ENCODE data around the gene ST8SIA6. TPM values are rescaled to one million over a fixed set of nuclear protein-coding genes. Genes with fewer than 3 reads are reported as not detected.
"Not testable (repeated sequence)": the region's sequence is repeated elsewhere in the genome, so short reads cannot be mapped to it uniquely, and the experiment has no call there.

Gene ST8SIA6
- total RNA-seq (10.8 TPM), polyA plus RNA-seq (1 to 10 TPM; 5.6 to 9.3 (median 8.2) TPM)

- Histone ChIP-seq H3K36me3 (ENCODE audit: control insufficient read depth, insufficient read depth, low read length) (peaks cover 14% of the 10 kb centered on the region), H3K4me1 (ENCODE audit: control insufficient read depth, insufficient read depth, low read length, poor library complexity, severe bottlenecking) (peaks cover 29% of the 10 kb centered on the region), H3K9me3 (ENCODE audit: control insufficient read depth in 2 of 2, low read length in 2 of 2) (peaks cover 4 to 9% of the 10 kb centered on the region in 2 experiments), H3K27me3 (ENCODE audit: control insufficient read depth, insufficient read depth, low read length) (no peaks in the 10 kb centered on the region), H3K27ac (ENCODE audit: insufficient read depth, low read length, poor library complexity, severe bottlenecking) (peak within 1 kb of the TSS; percentile 59), H3K4me3 (ENCODE audit: low read depth, low read length) (peak within 1 kb of the TSS; percentile 81)
- H3K9me3 Mint-ChIP-seq, result peaks cover 0 to 6% (median 2%) of the 10 kb centered on the region in 7 donors
- peak; percentile 27 to 72 (median 66) for DNase-seq
- peak within 1 kb of the TSS; percentile 92 to 99 (median 94) for H3K4me3 Mint-ChIP-seq
- H3K4me1 Mint-ChIP-seq, result peaks cover 9 to 48% (median 30%) of the 10 kb centered on the region in 4 donors
- peaks cover 9% of the 10 kb centered on the region for H3K36me3 Mint-ChIP-seq
- H3K27ac Mint-ChIP-seq, result peak within 1 kb of the TSS; percentile 77 to 91 (median 77)
- ATAC-seq (ENCODE audit: low read depth in 2 of 2), result peak; percentile 73
- H3K27me3 Mint-ChIP-seq, result peaks cover 4% of the 10 kb centered on the region
Measured at GRCh38 chr10:17454161-17455014, at the start of gene ST8SIA6. ST8SIA6 (minus strand) TSS chr10:17454595; CDS start chr10:17454255, 340 bp downstream.

GRCh38 chr10:17503795-17504194 lies 49.4 kb upstream of the ST8SIA6 start:
- no peak overlapping the region for H3K4me3 ChIP-seq (ENCODE audit: low read depth, low read length)
- Mint-ChIP-seq H3K27ac (no peak overlapping the region), H3K4me3 (no peak overlapping the region), H3K36me3 (peaks cover 10% of the 10 kb centered on the region), H3K27me3 (peaks cover 6% of the 10 kb centered on the region), H3K9me3 (peaks cover 0 to 9% (median 2%) of the 10 kb centered on the region in 7 donors), H3K4me1 (peaks cover 9 to 44% (median 29%) of the 10 kb centered on the region in 4 donors)
- no peaks in the 10 kb centered on the region for H3K27me3 ChIP-seq (ENCODE audit: control insufficient read depth, insufficient read depth, low read length)
- H3K4me1 ChIP-seq (ENCODE audit: control insufficient read depth, insufficient read depth, low read length, poor library complexity, severe bottlenecking), result peaks cover 26% of the 10 kb centered on the region
- H3K9me3 ChIP-seq (ENCODE audit: control insufficient read depth in 2 of 2, low read length in 2 of 2), result no peaks in the 10 kb centered on the region
- ATAC-seq (ENCODE audit: low read depth in 2 of 2) (no peak), DNase-seq (no peak)
- no peak overlapping the region for H3K27ac ChIP-seq (ENCODE audit: insufficient read depth, low read length, poor library complexity, severe bottlenecking)
- no peaks in the 10 kb centered on the region for H3K36me3 ChIP-seq (ENCODE audit: control insufficient read depth, insufficient read depth, low read length)

- ATAC-seq (ENCODE audit: low read depth in 2 of 2), result no peak
Measured at GRCh38 chr10:17502814-17503213, 48.4 kb upstream of the ST8SIA6 start.

GRCh38 chr10:17499014-17499413 lies 44.6 kb upstream of the ST8SIA6 start:
- H3K9me3 Mint-ChIP-seq; H3K4me3 Mint-ChIP-seq; DNase-seq; ATAC-seq (ENCODE audit: low read depth in 2 of 2); H3K27ac Mint-ChIP-seq; H3K36me3 Mint-ChIP-seq; H3K9me3 ChIP-seq (ENCODE audit: control insufficient read depth in 2 of 2, low read length in 2 of 2); H3K4me1 Mint-ChIP-seq; H3K4me3 ChIP-seq (ENCODE audit: low read depth, low read length); H3K36me3 ChIP-seq (ENCODE audit: control insufficient read depth, insufficient read depth, low read length); H3K27ac ChIP-seq (ENCODE audit: insufficient read depth, low read length, poor library complexity, severe bottlenecking); H3K4me1 ChIP-seq (ENCODE audit: control insufficient read depth, insufficient read depth, low read length, poor library complexity, severe bottlenecking); H3K27me3 ChIP-seq (ENCODE audit: control insufficient read depth, insufficient read depth, low read length): not testable (repeated sequence)
- H3K27me3 Mint-ChIP-seq, result peaks cover 27% of the 10 kb centered on the region

More at GRCh38 chr10:17502814-17503213, 48.4 kb upstream of the ST8SIA6 start:
- Mint-ChIP-seq H3K36me3 (peaks cover 10% of the 10 kb centered on the region), H3K4me3 (no peak overlapping the region), H3K4me1 (peaks cover 3 to 34% (median 24%) of the 10 kb centered on the region in 4 donors), H3K27me3 (peaks cover 6% of the 10 kb centered on the region), H3K27ac (peak overlapping the region in 1 of 3 donors; percentile 80), H3K9me3 (peaks cover 0 to 8% (median 2%) of the 10 kb centered on the region in 7 donors)
- Histone ChIP-seq H3K36me3 (ENCODE audit: control insufficient read depth, insufficient read depth, low read length) (no peaks in the 10 kb centered on the region), H3K9me3 (ENCODE audit: control insufficient read depth in 2 of 2, low read length in 2 of 2) (no peaks in the 10 kb centered on the region), H3K4me1 (ENCODE audit: control insufficient read depth, insufficient read depth, low read length, poor library complexity, severe bottlenecking) (peaks cover 26% of the 10 kb centered on the region), H3K4me3 (ENCODE audit: low read depth, low read length) (no peak overlapping the region), H3K27me3 (ENCODE audit: control insufficient read depth, insufficient read depth, low read length) (peaks cover 1% of the 10 kb centered on the region), H3K27ac (ENCODE audit: insufficient read depth, low read length, poor library complexity, severe bottlenecking) (no peak overlapping the region)
- DNase-seq, result no peak

GRCh38 chr10:17497446-17498030 lies 43.1 kb upstream of the ST8SIA6 start:
- no peaks in the 10 kb centered on the region for H3K4me1 ChIP-seq (ENCODE audit: control insufficient read depth, insufficient read depth, low read length, poor library complexity, severe bottlenecking)
- no peak overlapping the region for H3K27ac Mint-ChIP-seq
- no peak for ATAC-seq (ENCODE audit: low read depth in 2 of 2)

GRCh38 chr10:17494626-17495260 lies 40.3 kb upstream of the ST8SIA6 start:
- Histone ChIP-seq H3K27me3 (ENCODE audit: control insufficient read depth, insufficient read depth, low read length) (peaks cover 1% of the 10 kb centered on the region), H3K4me1 (ENCODE audit: control insufficient read depth, insufficient read depth, low read length, poor library complexity, severe bottlenecking) (no peaks in the 10 kb centered on the region), H3K36me3 (ENCODE audit: control insufficient read depth, insufficient read depth, low read length) (no peaks in the 10 kb centered on the region), H3K4me3 (ENCODE audit: low read depth, low read length) (no peak overlapping the region), H3K27ac (ENCODE audit: insufficient read depth, low read length, poor library complexity, severe bottlenecking) (no peak overlapping the region), H3K9me3 (ENCODE audit: control insufficient read depth in 2 of 2, low read length in 2 of 2) (no peaks in the 10 kb centered on the region)
- no peak for ATAC-seq (ENCODE audit: low read depth in 2 of 2)
- no peaks in the 10 kb centered on the region for H3K4me1 Mint-ChIP-seq
- no peak overlapping the region for H3K27ac Mint-ChIP-seq
- peaks cover 3% of the 10 kb centered on the region for H3K36me3 Mint-ChIP-seq
- peaks cover 25% of the 10 kb centered on the region for H3K27me3 Mint-ChIP-seq
- peaks cover 0 to 2% (median 0%) of the 10 kb centered on the region in 7 donors for H3K9me3 Mint-ChIP-seq
- no peak for DNase-seq
- no peak overlapping the region for H3K4me3 Mint-ChIP-seq

More at GRCh38 chr10:17497446-17498030, 43.1 kb upstream of the ST8SIA6 start:
- DNase-seq, result no peak
- Histone ChIP-seq H3K9me3 (ENCODE audit: control insufficient read depth in 2 of 2, low read length in 2 of 2) (no peaks in the 10 kb centered on the region), H3K36me3 (ENCODE audit: control insufficient read depth, insufficient read depth, low read length) (no peaks in the 10 kb centered on the region), H3K4me3 (ENCODE audit: low read depth, low read length) (no peak overlapping the region), H3K27ac (ENCODE audit: insufficient read depth, low read length, poor library complexity, severe bottlenecking) (no peak overlapping the region), H3K27me3 (ENCODE audit: control insufficient read depth, insufficient read depth, low read length) (peaks cover 1% of the 10 kb centered on the region)
- Mint-ChIP-seq H3K9me3 (peaks cover 0 to 2% (median 0%) of the 10 kb centered on the region in 7 donors), H3K27me3 (peaks cover 31% of the 10 kb centered on the region), H3K36me3 (peaks cover 7% of the 10 kb centered on the region), H3K4me1 (no peaks in the 10 kb centered on the region), H3K4me3 (no peak overlapping the region)

- ATAC-seq (ENCODE audit: low read depth in 2 of 2) (no peak), DNase-seq (no peak)
- H3K9me3 ChIP-seq (ENCODE audit: control insufficient read depth in 2 of 2, low read length in 2 of 2), result no peaks in the 10 kb centered on the region
- Mint-ChIP-seq H3K27me3 (peaks cover 9% of the 10 kb centered on the region), H3K4me1 (no peaks in the 10 kb centered on the region), H3K36me3 (no peaks in the 10 kb centered on the region), H3K27ac (no peak overlapping the region), H3K4me3 (no peak overlapping the region), H3K9me3 (peaks cover 0 to 4% (median 2%) of the 10 kb centered on the region in 7 donors)
- no peaks in the 10 kb centered on the region for H3K36me3 ChIP-seq (ENCODE audit: control insufficient read depth, insufficient read depth, low read length)
- no peaks in the 10 kb centered on the region for H3K4me1 ChIP-seq (ENCODE audit: control insufficient read depth, insufficient read depth, low read length, poor library complexity, severe bottlenecking)
- H3K27me3 ChIP-seq (ENCODE audit: control insufficient read depth, insufficient read depth, low read length), result no peaks in the 10 kb centered on the region
- no peak overlapping the region for H3K27ac ChIP-seq (ENCODE audit: insufficient read depth, low read length, poor library complexity, severe bottlenecking)
- H3K4me3 ChIP-seq (ENCODE audit: low read depth, low read length), result no peak overlapping the region
Measured at GRCh38 chr10:17488848-17489247, 34.5 kb upstream of the ST8SIA6 start.
